Renal cortex interstitium (tissue), 11 donors: Measurements from ENCODE around the gene MRM2. TPM values are rescaled to one million over a fixed set of nuclear protein-coding genes. Genes with fewer than 3 reads are reported as not detected.

Experiments
- DNase-seq, 11 donors: peaks; one replicate each; pipeline ENCODE4 v3.0.0-alpha.2; 2013; ENCODE audit warnings: low read depth in 9 of 11, low spot score in 4 of 11; ENCODE audit errors: extremely low read depth in 1 of 11
- polyA plus RNA-seq, 3 donors: library from polyadenylated mRNA; unstranded; fragments of 120-200 nt; gene quantifications; one replicate each; pipeline ENCODE4 v1.2.1, GENCODE V29; 2013; ENCODE audit not compliant: insufficient read length in 3 of 3

Gene MRM2
- polyA plus RNA-seq, 3 donors, result 32.9 to 39.6 (median 38.7) TPM

DNA sequence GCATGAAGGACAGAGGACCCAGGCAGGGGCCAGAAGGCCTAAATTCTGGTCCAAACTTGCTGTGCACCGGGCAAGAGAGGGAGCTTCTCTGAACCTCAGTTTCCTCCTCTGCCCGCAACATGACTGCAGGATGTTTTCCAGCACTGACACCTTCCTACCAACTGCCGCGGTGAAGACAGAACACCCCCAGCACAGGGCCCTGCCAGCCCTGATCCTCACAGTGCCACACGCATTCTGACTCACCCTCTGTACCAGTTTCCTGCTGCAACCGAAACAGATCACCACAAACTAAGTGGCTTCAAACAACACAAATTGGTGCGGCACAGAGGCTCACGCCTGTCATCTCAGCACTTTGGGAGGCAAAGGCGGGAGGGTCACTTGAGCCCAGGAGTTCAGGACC, 27.4 kb downstream of the MRM2 start:
- no peak for DNase-seq

DNA sequence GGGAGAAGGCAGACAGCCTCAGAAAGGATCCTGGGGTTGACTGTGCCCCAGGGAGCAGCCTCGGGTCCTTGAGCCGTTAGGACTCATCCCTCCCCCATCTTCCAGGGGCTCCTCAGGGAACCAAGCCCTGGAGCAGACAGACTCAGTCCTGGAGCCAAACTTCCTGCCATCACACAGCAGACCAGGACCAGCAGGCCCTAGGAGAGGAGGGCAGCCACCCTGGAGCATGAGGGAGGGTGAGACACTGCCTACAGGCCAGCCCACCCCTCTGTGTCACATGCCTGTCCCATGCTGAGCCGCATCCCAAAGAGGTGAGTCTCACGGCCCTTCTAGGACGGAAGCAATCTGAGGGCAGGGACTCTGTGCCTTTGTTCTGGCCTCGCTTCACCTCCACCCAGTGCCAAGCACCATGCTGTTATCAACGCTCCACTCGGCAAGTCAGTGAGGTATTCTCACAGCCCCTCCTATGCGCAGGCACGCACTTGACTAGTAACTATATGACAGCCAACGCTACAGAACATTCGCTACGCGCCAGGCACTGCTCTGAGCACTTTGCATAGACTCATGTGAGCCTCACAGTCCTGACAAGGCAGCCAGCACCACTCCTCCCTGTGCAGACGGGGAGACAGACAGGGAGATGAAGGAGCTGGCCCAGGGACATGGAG, 28.3 kb downstream of the MRM2 start:
- DNase-seq, result no peak

DNA sequence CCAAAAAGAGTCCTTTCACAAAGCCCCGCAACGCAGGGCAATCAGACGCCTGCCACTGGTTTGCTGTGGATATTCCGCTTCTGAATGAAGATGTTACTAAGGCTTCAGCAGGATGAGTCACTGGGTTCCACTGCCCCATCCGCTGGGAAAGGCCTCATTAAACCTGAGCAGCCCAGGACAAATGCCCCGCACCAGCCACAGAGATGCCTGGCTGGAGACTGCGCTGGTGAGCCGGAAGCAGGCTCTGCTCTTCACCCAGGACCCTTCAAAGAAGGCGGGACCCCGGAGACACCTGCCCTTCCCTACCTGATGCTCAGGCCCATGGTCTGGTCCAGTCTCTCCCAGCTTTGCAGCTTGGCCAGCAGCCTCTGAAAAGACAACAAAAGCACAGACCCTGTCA, 29.1 kb downstream of the MRM2 start:
- no peak for DNase-seq

DNA sequence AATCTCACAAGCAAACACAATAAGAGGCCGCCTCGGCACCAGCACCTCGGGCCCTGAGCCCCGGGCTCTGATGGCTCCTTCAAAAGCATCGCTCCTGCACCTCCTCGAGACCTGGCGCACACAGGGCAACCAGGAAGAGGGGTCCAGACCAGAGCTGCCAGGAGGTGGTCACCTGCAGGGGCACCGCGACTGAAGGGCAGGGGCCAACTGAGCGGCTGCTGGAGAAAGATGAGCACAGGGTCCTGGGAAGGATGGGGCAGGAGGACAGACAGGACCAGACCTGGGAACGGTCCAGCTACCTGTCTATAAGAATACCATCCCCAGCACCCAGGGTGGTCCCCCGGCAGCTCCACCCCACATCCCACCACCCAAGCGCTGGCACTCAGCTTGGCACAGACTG, 30.1 kb downstream of the MRM2 start:
- DNase-seq, result no peak

DNA sequence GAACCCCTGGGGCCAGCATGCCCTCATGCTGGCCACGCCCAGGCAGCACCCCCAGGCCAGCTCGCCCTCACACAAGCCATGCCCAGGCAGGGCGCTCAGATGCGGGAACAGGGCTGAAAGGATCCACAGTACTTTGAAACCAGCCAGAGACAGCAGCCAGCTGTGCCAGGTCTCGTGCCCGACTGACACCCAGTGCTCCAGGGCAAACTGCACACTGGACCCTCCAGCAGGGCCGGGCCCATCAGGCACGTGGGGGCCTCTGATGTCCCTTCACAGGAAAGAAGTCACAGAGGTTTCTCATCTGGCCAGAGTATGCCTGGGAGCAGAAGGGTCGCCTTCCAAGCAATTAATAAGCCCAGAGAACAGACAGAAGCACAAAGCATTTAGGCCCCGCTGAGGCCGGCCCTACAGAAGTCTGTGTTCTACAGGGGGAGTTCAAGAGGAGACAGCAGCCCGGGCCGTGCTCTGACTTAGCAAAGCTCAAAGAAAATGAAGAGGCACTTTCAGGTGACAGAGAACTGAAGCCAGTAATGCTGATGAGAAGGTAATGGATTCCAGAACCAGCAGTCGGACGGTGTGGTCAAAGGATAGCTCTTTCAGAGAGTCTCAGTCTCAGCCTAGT, 30.6 kb downstream of the MRM2 start:
- DNase-seq, result no peak

DNA sequence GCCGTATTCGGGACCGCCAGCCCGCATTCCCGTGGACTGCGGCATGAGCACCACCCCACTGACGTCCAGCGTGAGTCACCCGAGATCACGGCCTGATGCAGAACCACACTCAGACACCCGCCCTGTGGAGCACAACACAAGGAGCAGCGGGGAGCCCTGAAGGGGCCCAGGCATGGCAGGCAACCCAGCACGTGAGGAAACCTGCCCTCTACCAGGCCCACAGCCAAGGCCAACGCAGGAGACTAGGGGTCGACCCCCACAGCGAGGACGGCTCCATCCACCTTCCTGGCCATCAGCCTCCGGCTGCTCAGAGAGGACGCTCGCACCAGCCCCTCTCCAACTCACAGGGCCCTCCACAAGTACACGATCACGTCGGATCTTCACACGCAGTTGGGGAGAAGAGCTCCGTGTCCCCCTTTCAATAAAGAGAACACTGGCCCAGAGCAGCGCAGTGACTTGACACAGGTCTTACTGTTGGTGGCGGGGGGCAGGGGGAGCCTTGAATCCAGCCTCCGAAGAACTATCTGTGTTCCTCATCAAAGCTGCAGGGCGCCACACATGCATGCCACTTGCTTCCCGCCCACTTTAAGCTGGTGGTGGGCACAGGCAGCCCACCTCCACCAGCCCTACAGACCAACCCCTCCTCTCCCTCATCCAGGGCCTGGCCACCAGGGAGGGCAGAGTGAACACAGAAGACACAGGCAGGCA, 31.3 kb downstream of the MRM2 start:
- no peak for DNase-seq

DNA sequence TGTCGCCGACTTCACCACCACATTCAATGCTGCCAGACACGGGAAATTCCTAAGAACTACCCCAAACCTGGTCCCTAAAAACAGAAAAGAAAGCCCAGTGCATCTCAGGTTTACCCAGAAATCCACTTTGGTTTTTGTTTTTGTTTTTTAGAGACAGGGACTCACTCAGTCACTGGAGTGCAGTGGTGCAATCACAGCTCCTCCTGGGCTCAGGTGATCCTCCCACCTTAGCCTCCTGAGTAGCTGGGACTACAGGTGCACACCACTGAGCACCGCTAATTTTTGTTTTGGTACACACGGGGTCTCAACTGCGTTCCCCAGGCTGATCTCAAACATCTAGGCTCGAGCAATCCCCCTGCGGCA, 32.1 kb downstream of the MRM2 start:
- no peak for DNase-seq

DNA sequence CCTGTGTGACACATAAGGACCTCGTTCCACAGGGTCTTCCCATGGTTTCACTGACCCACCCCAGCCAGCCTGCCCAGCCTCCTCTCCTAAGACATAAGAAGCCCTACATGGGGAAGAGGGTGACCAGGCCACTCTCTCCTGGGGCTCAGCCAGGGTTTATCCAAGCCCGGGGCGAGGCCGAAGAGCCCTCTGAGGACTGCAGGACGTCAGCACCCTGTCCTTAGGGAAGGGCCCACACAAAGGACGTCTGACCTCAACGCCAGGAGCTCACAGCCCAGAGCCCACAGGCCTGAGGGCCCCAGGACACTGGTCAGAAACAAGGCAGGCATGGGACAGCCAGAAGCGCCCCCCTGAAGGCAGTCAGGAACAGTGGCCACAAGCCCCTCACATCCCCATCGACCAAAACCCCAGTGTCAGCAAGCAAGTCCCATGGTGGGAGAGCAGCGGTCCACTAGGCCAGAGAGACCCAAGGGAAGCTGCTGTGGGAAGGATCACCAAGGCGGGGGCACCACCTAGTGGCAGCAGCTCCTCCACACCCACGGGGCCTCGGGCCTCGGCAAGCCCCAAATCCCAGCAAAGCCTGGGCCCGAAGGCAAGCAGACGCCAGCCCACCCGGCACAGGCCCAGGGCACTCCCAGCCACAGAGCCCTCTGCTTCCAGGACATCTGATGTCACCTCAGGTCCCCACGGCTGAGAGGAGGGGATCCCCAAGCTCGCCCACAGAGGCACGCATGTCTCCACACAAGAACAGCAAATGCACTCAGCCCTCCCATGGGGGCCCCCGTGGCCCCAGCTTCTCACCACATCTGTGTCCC, 32.7 kb downstream of the MRM2 start:
- peak in 9 of 11 donors; percentile 46 to 68 (median 61) for DNase-seq

DNA sequence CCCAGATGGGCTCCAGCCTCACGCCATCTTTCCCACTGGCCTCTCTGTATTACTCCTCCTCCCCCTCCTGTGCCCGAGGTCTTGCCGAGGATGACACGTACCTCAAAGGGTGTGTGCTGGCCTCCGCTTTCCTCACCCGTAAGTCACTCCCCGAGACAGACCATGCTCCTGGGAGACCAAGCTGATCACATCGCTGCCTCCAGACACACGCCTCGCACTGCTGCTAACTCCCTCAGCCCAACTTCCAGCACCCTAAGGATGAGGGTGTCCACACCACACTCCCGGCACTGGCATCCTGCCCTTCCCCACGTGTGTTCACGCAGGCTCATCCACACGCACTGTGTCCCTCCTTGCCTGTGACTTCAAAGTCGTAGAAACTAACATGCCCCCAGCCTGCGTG, 33.3 kb downstream of the MRM2 start:
- DNase-seq, result no peak

DNA sequence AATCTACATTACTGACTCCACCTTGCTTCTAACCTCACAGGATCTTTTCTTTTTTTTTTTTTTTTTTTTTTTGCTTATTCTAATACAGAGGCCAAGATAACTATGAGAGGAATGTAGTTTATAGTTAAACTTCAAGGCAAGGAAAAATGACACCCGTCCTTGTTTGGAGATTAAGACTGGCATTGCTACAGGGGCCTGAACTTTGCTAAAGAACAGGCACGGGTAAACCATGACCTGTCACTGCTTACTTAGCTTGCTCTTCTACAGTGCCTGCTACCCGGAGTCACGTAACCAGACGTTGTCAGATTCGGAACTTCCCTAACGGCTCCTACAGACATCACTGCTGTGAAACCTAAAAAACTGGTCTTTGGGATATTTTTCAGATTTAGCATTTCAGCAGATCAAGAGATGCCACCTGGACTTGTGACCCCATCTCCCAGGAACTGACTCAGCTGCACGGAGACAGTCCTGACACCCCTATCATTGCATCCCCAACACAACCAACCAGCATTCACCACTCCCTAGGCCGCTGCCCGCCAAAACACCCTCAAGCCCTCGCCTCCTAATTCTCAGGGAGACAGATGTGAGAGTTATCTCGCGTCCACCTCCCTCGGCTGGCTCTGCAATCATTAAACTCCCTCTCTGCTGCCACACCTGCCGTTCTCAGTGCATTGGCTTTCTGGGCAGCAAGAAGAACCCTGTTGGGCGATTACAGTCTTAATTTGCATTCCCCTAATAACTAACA, 36.8 kb downstream of the MRM2 start:
- no peak for DNase-seq

DNA sequence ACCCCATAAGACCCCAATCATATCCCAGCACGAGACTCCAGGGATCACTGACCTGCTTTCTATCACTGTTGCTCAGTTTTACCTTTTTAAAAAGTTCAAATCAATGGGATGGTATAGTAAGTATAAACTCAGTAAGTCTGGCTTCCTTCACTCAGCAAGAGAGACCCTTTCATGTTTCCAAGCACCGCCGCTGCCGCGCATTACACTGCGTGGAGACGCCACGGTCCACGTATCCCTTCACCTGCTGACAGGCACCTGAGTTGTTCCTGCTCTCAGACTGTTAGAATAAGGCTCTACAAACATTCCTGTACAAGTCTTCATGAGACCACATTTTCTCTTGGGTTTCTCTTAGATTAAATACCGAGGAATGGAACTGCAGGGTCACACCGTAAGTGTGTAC, 37.6 kb downstream of the MRM2 start:
- DNase-seq, result no peak

DNA sequence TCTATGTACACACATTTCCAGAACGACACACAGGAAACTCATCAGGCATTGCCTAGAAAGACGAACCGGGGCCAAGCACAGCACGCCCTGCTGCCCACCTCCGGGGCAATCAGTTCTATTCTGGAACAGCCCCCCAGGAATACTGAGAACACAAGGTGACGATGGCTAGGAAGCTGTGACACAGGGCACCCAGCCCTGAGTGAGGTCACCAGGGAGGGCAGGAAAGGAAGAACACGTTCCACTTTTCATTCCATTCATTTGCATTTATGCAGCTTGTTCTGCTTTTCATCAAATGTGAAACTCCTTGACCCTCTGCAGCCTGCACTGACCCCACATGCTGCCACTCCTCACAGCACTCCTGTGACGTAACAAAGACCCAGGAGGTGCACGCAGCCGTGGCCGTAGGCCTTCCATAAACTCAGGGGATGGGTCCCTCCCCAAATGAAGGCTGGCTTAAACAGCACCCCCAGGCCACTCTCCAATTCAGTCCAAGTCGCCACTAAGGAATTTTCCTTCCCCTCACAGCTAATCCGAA, 38.2 kb downstream of the MRM2 start:
- DNase-seq, result no peak

DNA sequence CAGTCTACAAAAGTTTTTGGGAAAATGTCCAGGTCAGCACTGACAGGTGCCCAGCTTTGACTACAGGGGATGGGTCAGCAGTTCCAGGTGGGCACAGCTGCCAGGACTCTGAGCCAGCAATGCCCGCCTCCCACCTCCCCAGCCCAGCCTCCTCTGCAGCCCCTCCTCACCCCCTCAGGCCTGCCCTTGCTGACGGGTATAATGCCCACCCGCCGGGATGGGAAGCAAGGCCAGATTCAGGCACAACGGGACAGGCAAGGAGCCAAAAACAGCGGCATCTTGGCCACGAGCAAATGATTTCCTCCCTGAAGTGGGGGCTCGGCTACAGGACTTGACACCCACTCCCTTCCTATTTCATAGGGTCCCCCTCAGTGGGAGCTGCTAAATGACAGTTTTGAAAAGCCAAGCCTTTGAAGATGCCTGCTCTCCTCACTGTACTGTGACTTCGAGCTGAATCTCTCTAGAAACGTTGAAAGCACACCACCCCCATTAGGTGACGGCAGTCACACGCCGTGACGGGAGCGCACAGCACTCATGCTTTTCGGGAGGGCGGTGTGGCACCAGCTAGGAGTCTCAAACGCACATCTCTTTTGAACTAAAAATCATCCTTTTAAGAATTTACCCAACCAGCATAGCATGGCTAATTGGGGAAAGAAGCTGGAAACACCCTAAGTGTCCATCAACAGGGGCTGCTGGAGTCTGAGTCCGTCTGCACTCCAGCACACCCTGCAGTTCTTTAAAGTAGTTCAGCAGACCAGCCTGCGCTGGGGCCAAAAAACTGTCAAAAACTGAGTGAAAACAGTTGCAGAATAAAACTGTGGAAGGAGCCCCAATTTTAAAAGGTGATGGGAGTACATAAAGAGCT, 38.9 kb downstream of the MRM2 start:
- peak in 5 of 11 donors; percentile 20 to 49 (median 35) for DNase-seq

DNA sequence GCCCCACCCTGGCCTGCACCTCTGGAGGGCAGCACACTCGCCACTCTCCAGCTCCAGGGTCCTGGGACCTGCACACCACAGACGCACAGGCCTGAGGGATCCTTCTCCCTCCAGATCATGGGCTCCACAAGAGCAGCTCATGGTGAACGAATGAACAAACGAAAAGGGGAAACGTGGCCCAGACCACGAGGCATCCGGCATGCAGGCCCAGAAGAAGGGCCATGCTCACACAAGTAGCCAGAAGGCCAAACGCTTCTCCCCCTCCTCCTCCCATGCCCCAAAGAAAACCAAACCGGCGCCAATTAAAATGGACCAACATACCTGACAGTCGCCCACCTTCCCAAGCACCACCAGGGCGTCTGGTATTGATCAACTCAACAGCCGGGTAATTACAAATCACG, 39.6 kb downstream of the MRM2 start:
- no peak for DNase-seq

DNA sequence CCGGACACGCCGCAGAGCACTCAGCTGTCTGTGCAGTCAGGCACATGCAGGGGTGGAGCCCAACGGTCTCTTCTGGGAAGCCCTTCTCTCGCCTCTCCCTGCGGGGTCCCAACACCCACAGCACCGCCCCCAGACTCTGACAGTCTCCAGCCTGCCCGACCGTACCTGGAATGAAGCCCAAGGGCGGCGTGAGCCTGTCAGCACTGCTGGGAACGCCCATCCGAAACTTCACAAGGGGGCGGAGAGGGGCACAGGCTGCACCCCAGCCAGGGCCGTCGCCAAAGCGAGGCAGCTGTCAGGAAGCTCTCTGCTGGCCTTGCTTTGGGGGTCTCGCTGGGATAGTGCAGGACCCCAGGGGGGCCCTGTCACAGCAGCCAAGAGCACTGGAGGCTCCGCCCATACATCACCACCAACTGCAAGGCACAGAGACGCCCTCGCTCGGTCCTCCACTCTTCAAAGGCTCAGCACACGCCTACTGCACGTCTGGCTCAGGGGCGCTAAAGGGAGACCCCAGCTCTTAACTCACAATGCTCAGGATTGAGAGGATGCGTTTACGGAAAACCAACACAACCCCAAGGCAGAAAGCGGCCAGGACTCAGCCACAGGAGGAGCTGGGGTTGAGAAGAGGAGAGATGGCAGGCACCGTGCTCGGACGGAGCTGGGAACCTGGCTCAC, 40.2 kb downstream of the MRM2 start:
- DNase-seq, result no peak

DNA sequence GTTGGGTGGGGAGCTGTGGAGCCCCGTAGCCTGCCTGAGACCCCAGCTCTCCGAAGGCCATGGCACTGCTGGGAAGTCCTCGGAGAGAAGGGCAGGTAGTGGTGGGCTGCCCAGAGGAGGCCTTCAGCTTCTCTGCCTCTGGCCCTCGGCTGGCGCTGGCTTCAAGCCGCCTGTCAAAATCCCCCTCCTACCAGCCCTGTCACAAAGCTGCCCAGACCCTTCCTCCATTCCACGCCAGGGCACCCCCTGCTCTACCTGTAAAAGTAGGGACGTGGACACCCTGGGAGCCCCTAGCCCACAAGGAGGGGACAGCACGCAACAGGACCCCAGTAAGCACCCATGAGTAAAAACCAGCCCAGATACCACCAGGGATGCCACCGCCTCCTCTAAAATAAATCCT, 40.9 kb downstream of the MRM2 start:
- DNase-seq, result no peak

DNA sequence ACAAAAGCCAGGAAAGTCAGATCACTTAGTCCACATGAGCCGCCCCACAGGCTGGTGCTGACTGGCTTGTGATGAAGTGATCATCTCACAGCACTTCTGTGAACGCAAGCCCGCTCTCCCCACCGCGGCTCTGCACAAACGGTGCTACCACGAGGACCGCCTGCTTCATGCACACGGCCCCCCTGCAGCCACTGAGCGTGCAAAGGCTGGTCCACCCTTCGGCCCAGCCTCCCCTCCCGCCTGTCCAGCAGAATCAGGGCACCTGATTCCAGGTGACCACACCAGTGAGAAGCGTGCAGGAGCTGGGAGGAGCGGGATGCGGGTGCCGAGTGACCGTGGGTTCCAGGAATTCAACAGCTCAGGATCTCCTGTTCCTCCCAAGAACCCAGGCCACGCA, 41.4 kb downstream of the MRM2 start:
- DNase-seq, result no peak
